PC-3 (cell line): ENCODE measurements around the gene SSNA1.

ENCODE experiments used
- EZH2 ChIP-seq: fragments of 300-600 bp; sonication (generic); IDR thresholded peaks from one replicate; pipeline ENCODE4 v1.6.1; 2017; ENCODE audit warnings: antibody characterized with exemption, mild to moderate bottlenecking, low read length; ENCODE audit not compliant: unreplicated experiment
- TF ChIP-seq, protein P1 (sequence below): fragments of 300-600 bp; sonication (generic); conservative IDR thresholded peaks from 2 replicates; pipeline ENCODE4 v1.5.1; 2017; ENCODE audit warnings: antibody characterized with exemption, low read depth, mild to moderate bottlenecking, low read length

DNA sequence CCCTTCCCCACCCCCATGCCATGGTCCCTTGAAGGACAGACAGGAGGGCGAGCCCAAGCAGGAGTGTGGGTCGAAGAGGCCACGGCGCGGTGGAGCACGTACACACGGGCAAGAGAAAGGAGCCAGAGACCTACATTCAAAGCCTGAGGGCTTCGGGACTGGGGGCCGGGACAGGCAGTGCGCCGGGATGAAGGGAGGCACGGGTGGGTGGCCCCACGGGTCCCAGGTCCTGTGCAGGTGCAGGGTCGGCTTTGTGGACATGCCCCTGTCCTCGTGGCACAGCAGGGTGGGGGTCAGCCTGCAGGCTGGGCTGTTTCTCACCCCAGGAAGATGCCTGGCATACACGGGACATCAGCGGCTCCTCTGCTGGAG lies 28.4 kb upstream of the SSNA1 start:
- TF ChIP-seq, protein P1, sequence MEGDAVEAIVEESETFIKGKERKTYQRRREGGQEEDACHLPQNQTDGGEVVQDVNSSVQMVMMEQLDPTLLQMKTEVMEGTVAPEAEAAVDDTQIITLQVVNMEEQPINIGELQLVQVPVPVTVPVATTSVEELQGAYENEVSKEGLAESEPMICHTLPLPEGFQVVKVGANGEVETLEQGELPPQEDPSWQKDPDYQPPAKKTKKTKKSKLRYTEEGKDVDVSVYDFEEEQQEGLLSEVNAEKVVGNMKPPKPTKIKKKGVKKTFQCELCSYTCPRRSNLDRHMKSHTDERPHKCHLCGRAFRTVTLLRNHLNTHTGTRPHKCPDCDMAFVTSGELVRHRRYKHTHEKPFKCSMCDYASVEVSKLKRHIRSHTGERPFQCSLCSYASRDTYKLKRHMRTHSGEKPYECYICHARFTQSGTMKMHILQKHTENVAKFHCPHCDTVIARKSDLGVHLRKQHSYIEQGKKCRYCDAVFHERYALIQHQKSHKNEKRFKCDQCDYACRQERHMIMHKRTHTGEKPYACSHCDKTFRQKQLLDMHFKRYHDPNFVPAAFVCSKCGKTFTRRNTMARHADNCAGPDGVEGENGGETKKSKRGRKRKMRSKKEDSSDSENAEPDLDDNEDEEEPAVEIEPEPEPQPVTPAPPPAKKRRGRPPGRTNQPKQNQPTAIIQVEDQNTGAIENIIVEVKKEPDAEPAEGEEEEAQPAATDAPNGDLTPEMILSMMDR: no peak
- TF ChIP-seq EZH2: no peak
